ENCODE data around the gene SLC27A3. TPM values are rescaled to one million over a fixed set of nuclear protein-coding genes. Genes with fewer than 3 reads are reported as not detected.
A peak's percentile ranks its signal among the peaks of the same experiment; 100 is the strongest.

The SLC27A3 gene
- total and polyA plus RNA-seq, 11 donors = 7.9 to 37.1 (median 11.0) TPM

GRCh38 chr1:153748903-153749302, 26.3 kb upstream of the SLC27A3 start:
- no peak for ATAC-seq
- Histone ChIP-seq H3K27ac (peak overlapping the region in 8 of 12 donors; percentile 39 to 74 (median 67)), H3K36me3 (peaks cover 0 to 94% (median 84%) of the 10 kb centered on the region in 9 donors), H3K9me3 (no peaks in the 10 kb centered on the region), H3K27me3 (no peaks in the 10 kb centered on the region), H3K4me1 (peaks cover 14 to 62% (median 39%) of the 10 kb centered on the region in 12 donors), H3K4me3 (no peak overlapping the region)
- intact Hi-C loops (cut with DNase I) = loop anchor here in 9 of 10 donors (1.0 to 10.0 kb wide), 9 partner anchors 20 to 177 kb away; partner anchors contain the start of genes NPR1 (in 6 of the 9), ILF2 (in 1 of the 9) and INTS3 (in 1 of the 9)
- WGBS, 4 donors = 77 to 87% (median 81%) methylated on average over 2 of the region's 2 CpGs
- TF ChIP-seq CTCF (IDR thresholded peaks at IDR 0.05) (no peak), POLR2A (IDR thresholded peaks at IDR 0.05) (no peak)
- no peak for DNase-seq

DNA sequence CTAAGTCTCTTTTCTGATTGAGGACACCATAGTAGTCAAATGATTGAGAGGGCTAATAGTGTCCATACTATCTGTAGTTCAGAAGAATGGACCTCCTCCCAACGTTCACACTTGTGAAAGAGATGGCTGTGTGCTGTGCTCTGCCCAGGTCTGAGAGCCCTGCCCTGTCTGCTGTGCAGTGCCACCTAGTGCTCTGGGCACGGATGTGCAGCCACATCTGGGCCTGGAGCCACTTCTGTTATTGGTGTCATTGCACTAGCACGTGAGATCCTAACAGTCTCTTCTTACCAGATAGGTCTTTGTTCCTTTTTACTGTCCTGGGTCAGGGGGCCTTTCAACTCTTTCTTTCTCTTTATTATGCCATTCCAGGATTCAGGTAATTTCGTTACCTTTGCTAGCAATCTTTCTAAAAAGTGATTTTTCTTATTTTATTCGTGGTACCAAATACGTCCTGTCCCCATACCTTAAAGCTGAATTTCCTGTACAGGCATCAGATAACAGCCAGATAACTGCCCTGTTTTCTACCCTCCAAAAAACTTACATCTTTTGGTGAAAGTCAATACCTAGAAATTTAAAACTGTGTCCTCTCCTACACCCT, 25.7 kb upstream of the SLC27A3 start:
- Histone ChIP-seq H3K9me3 (no peaks in the 10 kb centered on the region), H3K36me3 (peaks cover 0 to 95% (median 85%) of the 10 kb centered on the region in 9 donors), H3K27ac (peak overlapping the region; percentile 33 to 78 (median 71)), H3K4me3 (no peak overlapping the region), H3K4me1 (peaks cover 14 to 62% (median 39%) of the 10 kb centered on the region in 12 donors), H3K27me3 (no peaks in the 10 kb centered on the region)
- ATAC-seq = peak; percentile 87 to 94 (median 94)
- TF ChIP-seq CTCF (IDR thresholded peaks at IDR 0.05) (peak; percentile 89 to 98 (median 94)), POLR2A (IDR thresholded peaks at IDR 0.05) (no peak)
- intact Hi-C loops (cut with DNase I) = loop anchor here (1.0 to 10.0 kb wide), 13 partner anchors 21 to 405 kb away; partner anchors contain the start of genes NPR1 (in 7 of the 10), ILF2 (in 1 of the 10), INTS3 (in 1 of the 10) and PGLYRP4 (in 1 of the 10)
- WGBS, 4 donors = 23 to 43% (median 37%) methylated on average over 6 of the region's 6 CpGs
- peak; percentile 81 to 91 (median 89) for DNase-seq

GRCh38 chr1:153750026-153750995, 24.9 kb upstream of the SLC27A3 start:
- ATAC-seq = peak; percentile 51 to 74 (median 62)
- intact Hi-C loops (cut with DNase I) = loop anchor here in 5 of 10 donors (2.0 to 10.0 kb wide), 6 partner anchors 22 to 406 kb away; partner anchors contain the start of genes NPR1 (in 1 of the 5), PGLYRP4 (in 1 of the 5) and SLC27A3 (in 1 of the 5)

More at GRCh38 chr1:153750026-153750995, 24.9 kb upstream of the SLC27A3 start:
- peak in 2 of 12 donors; percentile 23 to 26 for TF ChIP-seq CTCF (IDR thresholded peaks at IDR 0.05)
- TF ChIP-seq POLR2A (IDR thresholded peaks at IDR 0.05) = no peak
- peaks cover 14 to 62% (median 39%) of the 10 kb centered on the region in 12 donors for H3K4me1 ChIP-seq
- H3K27me3 ChIP-seq = no peaks in the 10 kb centered on the region
- peaks cover 0 to 95% (median 85%) of the 10 kb centered on the region in 9 donors for H3K36me3 ChIP-seq
- no peaks in the 10 kb centered on the region for H3K9me3 ChIP-seq
- peak overlapping the region; percentile 33 to 78 (median 71) for H3K27ac ChIP-seq
- H3K4me3 ChIP-seq = no peak overlapping the region
- no peak for DNase-seq
- WGBS, 4 donors = 31 to 48% (median 38%) methylated on average over 6 of the region's 6 CpGs

All from heart left ventricle (tissue), 16 donors.